ENCODE results near the gene MLLT3. TPM values are rescaled to one million over a fixed set of nuclear protein-coding genes. Genes with fewer than 3 reads are reported as not detected.
A peak's percentile ranks its signal among the peaks of the same experiment; 100 is the strongest.

The MLLT3 gene
- total and polyA plus RNA-seq, 2 donors (not counting 1 experiment from before 2014, with no cell fraction given) = 37.3 to 43.8 TPM

GRCh38 chr9:20320921-20321320 lies 301.4 kb downstream of the MLLT3 start:
- DNase-seq (ENCODE audit: low read depth in 2 of 2) = no peak
- Histone ChIP-seq H3K36me3 (ENCODE audit: control insufficient read depth, insufficient read depth, low read length) (no peaks in the 10 kb centered on the region), H4K20me1 (ENCODE audit: control insufficient read depth, extremely low read depth, insufficient read depth, low read length) (no peaks in the 10 kb centered on the region), H3K9me3 (ENCODE audit: control insufficient read depth, insufficient read depth, low read depth, low read length) (no peaks in the 10 kb centered on the region), H3K4me1 (ENCODE audit: control insufficient read depth, extremely low read depth, insufficient read depth, low read length) (no peaks in the 10 kb centered on the region), H3K4me3 (replicated peaks in 1 of 4; ENCODE audit: control extremely low read depth in 1 of 4, insufficient read depth in 1 of 4, low read depth in 3 of 4, low read length in 4 of 4) (no peak overlapping the region), H3K27me3 (ENCODE audit: control insufficient read depth, insufficient read depth, low read length) (no peaks in the 10 kb centered on the region), H3K4me2 (ENCODE audit: extremely low read depth, insufficient read depth, low read length) (no peak overlapping the region), H3K27ac (ENCODE audit: insufficient read depth, low read length) (no peak overlapping the region), H3K9ac (ENCODE audit: insufficient read depth, low read length) (no peak overlapping the region), H3K79me2 (ENCODE audit: control insufficient read depth, insufficient read depth, low read length) (no peaks in the 10 kb centered on the region), H2AFZ (ENCODE audit: low read length) (no peak overlapping the region)
- TF ChIP-seq CTCF (conservative IDR thresholded peaks at IDR 0.05 in 1 of 2, IDR thresholded peaks at IDR 0.05 in 1 of 2; ENCODE audit: low read depth in 1 of 2, low read length in 2 of 2) = no peak
- TF ChIP-seq EZH2 (IDR thresholded peaks at IDR 0.05; ENCODE audit: low read length, missing control alignments) = no peak

- TF ChIP-seq CTCF (conservative IDR thresholded peaks at IDR 0.05 in 1 of 2, IDR thresholded peaks at IDR 0.05 in 1 of 2; ENCODE audit: low read depth in 1 of 2, low read length in 2 of 2) (no peak), EZH2 (IDR thresholded peaks at IDR 0.05; ENCODE audit: low read length, missing control alignments) (no peak)
- no peaks in the 10 kb centered on the region for H3K36me3 ChIP-seq (ENCODE audit: control insufficient read depth, insufficient read depth, low read length)
- H3K4me2 ChIP-seq (ENCODE audit: extremely low read depth, insufficient read depth, low read length) = no peak overlapping the region
- no peak overlapping the region for H3K9ac ChIP-seq (ENCODE audit: insufficient read depth, low read length)
- H3K27me3 ChIP-seq (ENCODE audit: control insufficient read depth, insufficient read depth, low read length) = no peaks in the 10 kb centered on the region
- no peak overlapping the region for H3K4me3 ChIP-seq (replicated peaks in 1 of 4; ENCODE audit: control extremely low read depth in 1 of 4, insufficient read depth in 1 of 4, low read depth in 3 of 4, low read length in 4 of 4)
- H3K79me2 ChIP-seq (ENCODE audit: control insufficient read depth, insufficient read depth, low read length) = no peaks in the 10 kb centered on the region
- peaks cover 3% of the 10 kb centered on the region for H3K4me1 ChIP-seq (ENCODE audit: control insufficient read depth, extremely low read depth, insufficient read depth, low read length)
- no peak overlapping the region for H3K27ac ChIP-seq (ENCODE audit: insufficient read depth, low read length)
- no peaks in the 10 kb centered on the region for H4K20me1 ChIP-seq (ENCODE audit: control insufficient read depth, extremely low read depth, insufficient read depth, low read length)
- peak; percentile 30 to 96 for DNase-seq (ENCODE audit: low read depth in 2 of 2)
- H3K9me3 ChIP-seq (ENCODE audit: control insufficient read depth, insufficient read depth, low read depth, low read length) = no peaks in the 10 kb centered on the region
- H2AFZ ChIP-seq (ENCODE audit: low read length) = no peak overlapping the region
These were observed 302.5 kb downstream of the MLLT3 start for GRCh38 chr9:20319641-20320337.

GRCh38 chr9:20319241-20319640 lies 303.1 kb downstream of the MLLT3 start:
- H3K4me3 ChIP-seq (replicated peaks in 1 of 4; ENCODE audit: control extremely low read depth in 1 of 4, insufficient read depth in 1 of 4, low read depth in 3 of 4, low read length in 4 of 4) = no peak overlapping the region
- H3K36me3 ChIP-seq (ENCODE audit: control insufficient read depth, insufficient read depth, low read length) = no peaks in the 10 kb centered on the region
- H3K9me3 ChIP-seq (ENCODE audit: control insufficient read depth, insufficient read depth, low read depth, low read length) = no peaks in the 10 kb centered on the region
- no peaks in the 10 kb centered on the region for H3K27me3 ChIP-seq (ENCODE audit: control insufficient read depth, insufficient read depth, low read length)
- no peak overlapping the region for H3K4me2 ChIP-seq (ENCODE audit: extremely low read depth, insufficient read depth, low read length)
- H3K9ac ChIP-seq (ENCODE audit: insufficient read depth, low read length) = no peak overlapping the region
- DNase-seq (ENCODE audit: low read depth in 2 of 2) = peak in 1 of 2 donors; percentile 13
- H4K20me1 ChIP-seq (ENCODE audit: control insufficient read depth, extremely low read depth, insufficient read depth, low read length) = no peaks in the 10 kb centered on the region
- H3K4me1 ChIP-seq (ENCODE audit: control insufficient read depth, extremely low read depth, insufficient read depth, low read length) = peaks cover 3% of the 10 kb centered on the region
- no peaks in the 10 kb centered on the region for H3K79me2 ChIP-seq (ENCODE audit: control insufficient read depth, insufficient read depth, low read length)
- TF ChIP-seq CTCF (conservative IDR thresholded peaks at IDR 0.05 in 1 of 2, IDR thresholded peaks at IDR 0.05 in 1 of 2; ENCODE audit: low read depth in 1 of 2, low read length in 2 of 2) = no peak
- TF ChIP-seq EZH2 (IDR thresholded peaks at IDR 0.05; ENCODE audit: low read length, missing control alignments) = no peak
- no peak overlapping the region for H3K27ac ChIP-seq (ENCODE audit: insufficient read depth, low read length)
- H2AFZ ChIP-seq (ENCODE audit: low read length) = no peak overlapping the region
